Colonic mucosa (tissue), 4 donors: ENCODE measurements around the gene CHN2. TPM values are rescaled to one million over a fixed set of nuclear protein-coding genes. Genes with fewer than 3 reads are reported as not detected.

Experiments
- DNase-seq: peaks from one replicate; pipeline ENCODE4 v3.0.0-alpha.2; 2020
- H3K27ac ChIP-seq: fragments of 200-600 bp; one replicate; pipeline ENCODE4 v1.8.0; 2021
- H3K27me3 ChIP-seq: fragments of 200-600 bp; one replicate; pipeline ENCODE4 v1.8.0; 2021
- H3K36me3 ChIP-seq: fragments of 200-600 bp; one replicate; pipeline ENCODE4 v1.8.0; 2021
- H3K4me1 ChIP-seq: fragments of 200-600 bp; one replicate; pipeline ENCODE4 v1.8.0; 2021; ENCODE audit warnings: mild to moderate bottlenecking
- H3K4me3 ChIP-seq: fragments of 200-600 bp; one replicate; pipeline ENCODE4 v1.8.0; 2021
- H3K9ac ChIP-seq, 2 donors: one replicate each; pipeline ENCODE4 v1.7.0; 2013; ENCODE audit warnings: control low read depth in 2 of 2, low read depth in 2 of 2, low read length in 2 of 2
- H3K9me3 ChIP-seq: fragments of 200-600 bp; one replicate; pipeline ENCODE4 v1.8.0; 2021
- CTCF ChIP-seq: fragments of 200-600 bp; IDR thresholded peaks from one replicate; pipeline ENCODE4 v1.8.0; 2022; ENCODE audit warnings: antibody characterized with exemption, mild to moderate bottlenecking
- intact Hi-C: fragments of 100-400 bp; cut with DNase I; formaldehyde crosslinking; loops from one replicate; pipeline ENCODE4 v1.14.1; 2022
- total RNA-seq, 2 donors: library from RNA; stranded (reverse); fragmentation: NEBNext Ultra II Directional in 1 of 2; extraction: Animal tissue kit (Norgen Biotek cat#: 25700) in 1 of 2; gene quantifications; one replicate each; pipeline ENCODE4 v1.2.1, GENCODE V29; 2021
- donor health status: healthy.
- donor health status: DM: no; HTN: no; CAD: no.
- donor health status: DM: no; HTN: no; CAD: no.

Gene CHN2
- total RNA-seq, 2 donors from 2014 or later = 12.8 to 19.8 TPM

- H3K27ac ChIP-seq = no peak overlapping the region
- no peak overlapping the region for H3K9ac ChIP-seq
- intact Hi-C loops = loop anchor here (10.0 kb wide), 1 partner anchor 141 kb away; the partner anchor contains the start of gene CHN2
- TF ChIP-seq CTCF = no peak
- H3K27me3 ChIP-seq = no peaks in the 10 kb centered on the region
- no peaks in the 10 kb centered on the region for H3K9me3 ChIP-seq
- no peaks in the 10 kb centered on the region for H3K36me3 ChIP-seq
- H3K4me1 ChIP-seq = no peaks in the 10 kb centered on the region
- no peak overlapping the region for H3K4me3 ChIP-seq
- DNase-seq = no peak
Observed at GRCh38 chr7:29335188-29336083, 140.9 kb downstream of the CHN2 start.

GRCh38 chr7:29337546-29338116 lies 143.1 kb downstream of the CHN2 start:
- Histone ChIP-seq H3K9me3 (no peaks in the 10 kb centered on the region), H3K9ac (no peak overlapping the region), H3K4me3 (no peak overlapping the region), H3K36me3 (no peaks in the 10 kb centered on the region), H3K27me3 (no peaks in the 10 kb centered on the region), H3K4me1 (no peaks in the 10 kb centered on the region), H3K27ac (no peak overlapping the region)
- no peak for DNase-seq
- intact Hi-C loops = loop anchor here (10.0 kb wide), 1 partner anchor 143 kb away; the partner anchor contains the start of gene CHN2
- no peak for TF ChIP-seq CTCF

GRCh38 chr7:29340696-29341095 lies 146.1 kb downstream of the CHN2 start:
- H3K27ac ChIP-seq = no peak overlapping the region
- no peak for DNase-seq
- no peaks in the 10 kb centered on the region for H3K9me3 ChIP-seq
- TF ChIP-seq CTCF = no peak
- no peaks in the 10 kb centered on the region for H3K27me3 ChIP-seq
- H3K4me3 ChIP-seq = no peak overlapping the region
- intact Hi-C loops = loop anchor here (5.0 kb wide), 1 partner anchor 98 kb away; no protein-coding TSS in a partner anchor
- H3K36me3 ChIP-seq = no peaks in the 10 kb centered on the region
- no peak overlapping the region for H3K9ac ChIP-seq
- H3K4me1 ChIP-seq = no peaks in the 10 kb centered on the region

- no peaks in the 10 kb centered on the region for H3K36me3 ChIP-seq
- no peaks in the 10 kb centered on the region for H3K9me3 ChIP-seq
- intact Hi-C loops = loop anchor here (5.0 kb wide), 1 partner anchor 99 kb away; no protein-coding TSS in a partner anchor
- no peaks in the 10 kb centered on the region for H3K27me3 ChIP-seq
- no peak overlapping the region for H3K4me3 ChIP-seq
- TF ChIP-seq CTCF = no peak
- no peak overlapping the region for H3K9ac ChIP-seq
- DNase-seq = no peak
- no peaks in the 10 kb centered on the region for H3K4me1 ChIP-seq
- no peak overlapping the region for H3K27ac ChIP-seq
Observed at GRCh38 chr7:29341156-29341555, 146.6 kb downstream of the CHN2 start.

- H3K9ac ChIP-seq = no peak overlapping the region
- H3K9me3 ChIP-seq = no peaks in the 10 kb centered on the region
- no peak overlapping the region for H3K27ac ChIP-seq
- no peaks in the 10 kb centered on the region for H3K27me3 ChIP-seq
- no peaks in the 10 kb centered on the region for H3K36me3 ChIP-seq
- no peak for DNase-seq
- intact Hi-C loops = loop anchor here (5.0 kb wide), 1 partner anchor 100 kb away; no protein-coding TSS in a partner anchor
- no peak for TF ChIP-seq CTCF
- H3K4me3 ChIP-seq = no peak overlapping the region
- H3K4me1 ChIP-seq = no peaks in the 10 kb centered on the region
Observed at GRCh38 chr7:29342761-29343160, 148.2 kb downstream of the CHN2 start.
